ENCODE data around the gene TPX2.

- no peak for TF ChIP-seq CTCF (IDR thresholded peaks at IDR 0.05)
- no peak for TF ChIP-seq POLR2A (IDR thresholded peaks at IDR 0.05)
Measured at GRCh38 chr20:31788578-31788977, 49.5 kb downstream of the TPX2 start.
